ENCODE data around the gene TTC23.

DNA sequence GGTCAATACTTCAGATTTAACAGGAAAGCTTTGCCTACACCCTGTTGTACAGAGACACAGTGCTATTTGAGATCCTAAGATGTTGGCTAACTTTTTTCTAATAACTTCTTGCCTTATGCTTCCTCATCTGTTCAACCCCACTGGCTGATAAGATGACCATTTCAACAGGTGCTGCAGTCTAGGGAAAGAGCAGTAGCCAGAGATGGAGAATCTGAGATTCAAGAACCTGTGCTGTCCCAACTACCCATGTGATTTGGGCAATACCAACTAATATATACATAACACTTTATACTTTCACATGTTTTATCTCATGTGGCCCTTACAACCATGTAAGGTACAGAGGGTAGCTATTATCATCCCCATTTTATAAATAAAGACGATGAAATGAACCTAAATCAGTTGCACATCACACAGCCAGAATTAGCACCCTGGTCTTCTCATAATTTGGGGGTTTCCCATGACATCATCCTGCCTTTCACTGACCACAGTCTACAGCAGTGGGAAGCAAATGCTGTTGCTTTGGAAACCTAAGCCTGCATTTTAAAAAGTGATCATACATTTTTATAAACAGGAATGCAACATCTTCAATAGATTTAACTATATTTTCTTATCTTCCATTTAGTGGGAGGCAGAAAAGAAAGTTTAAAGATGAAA is 9.7 kb downstream of the TTC23 start:
- TF ChIP-seq CTCF (conservative IDR thresholded peaks at IDR 0.05; ENCODE audit: low read length) = no peak
- TF ChIP-seq EZH2phosphoT487 (IDR thresholded peaks at IDR 0.05; ENCODE audit: borderline replicate concordance, low read depth, low read length) = no peak
